HEK293 (cell line): Measurements from ENCODE around the gene MYO7A.

ENCODE experiments used
- CTCF ChIA-PET: fragments of 350-600 bp; formaldehyde crosslinking; extraction: SDS; loops from one replicate; lab custom pipeline; 2021; ENCODE audit warnings: antibody characterized with exemption; lab: Yijun Ruan, JAX
- POLR2A ChIA-PET: fragments of 300-600 bp; formaldehyde crosslinking; extraction: SDS; loops from one replicate; lab custom pipeline; 2020; ENCODE audit warnings: antibody characterized with exemption, inconsistent platforms; lab: Yijun Ruan, JAX
- H3K27ac ChIP-seq: fragments of 200-500 bp; sonication (Bioruptor generic); 2 replicates; pipeline ENCODE4 v1.5.1; 2014; ENCODE audit warnings: low read depth, low read length, control low read depth, inconsistent platforms; ENCODE audit errors: extremely low read depth
- H3K36me3 ChIP-seq, 2 experiments: fragments of 200-500 bp in 1 of 2; sonication (Bioruptor generic) in 1 of 2; 1 replicate in 1 of 2; 2 replicates in 1 of 2; pipeline ENCODE4 v1.5.1; 2014 to 2017; ENCODE audit warnings: inconsistent platforms in 2 of 2, low read length in 2 of 2; ENCODE audit not compliant: control insufficient read depth in 2 of 2, insufficient read depth in 1 of 2
- H3K4me1 ChIP-seq: fragments of 200-500 bp; sonication (Bioruptor generic); 2 replicates; pipeline ENCODE4 v1.5.1; 2014; ENCODE audit warnings: mild to moderate bottlenecking, low read length, inconsistent platforms; ENCODE audit not compliant: control insufficient read depth, insufficient read depth
- H3K4me3 ChIP-seq: 2 replicates; pipeline ENCODE4 v1.5.1; 2011; ENCODE audit warnings: low read depth, mild to moderate bottlenecking, control low read depth, low read length, moderate library complexity
- H3K9me3 ChIP-seq: fragments of 200-500 bp; sonication (Bioruptor generic); 2 replicates; pipeline ENCODE4 v1.5.1; 2014; ENCODE audit warnings: low read depth, low read length, inconsistent platforms; ENCODE audit not compliant: control insufficient read depth, insufficient read depth
- GLIS1 ChIP-seq: fragments of 450-650 bp; formaldehyde crosslinking; IDR thresholded peaks from 2 replicates; pipeline ENCODE4 v1.5.1; 2016; ENCODE audit warnings: missing biosample characterization, missing genetic modification characterization
- REST ChIP-seq: fragments of 450-650 bp; formaldehyde crosslinking; IDR thresholded peaks from 2 replicates; pipeline ENCODE4 v1.5.1; 2016; ENCODE audit warnings: missing biosample characterization, missing genetic modification characterization
- ZEB2 ChIP-seq: fragments of 450-650 bp; formaldehyde crosslinking; IDR thresholded peaks from 2 replicates; pipeline ENCODE4 v1.5.1; 2016; ENCODE audit warnings: missing biosample characterization, missing genetic modification characterization
- ZNF16 ChIP-seq: fragments of 450-650 bp; formaldehyde crosslinking; IDR thresholded peaks from 2 replicates; pipeline ENCODE4 v1.5.1; 2016; ENCODE audit warnings: low read depth, missing biosample characterization, missing genetic modification characterization
- ZNF169 ChIP-seq: fragments of 450-650 bp; formaldehyde crosslinking; IDR thresholded peaks from 2 replicates; pipeline ENCODE4 v1.5.1; 2016; ENCODE audit warnings: missing biosample characterization, missing genetic modification characterization
- ZNF23 ChIP-seq: fragments of 450-650 bp; formaldehyde crosslinking; IDR thresholded peaks from 2 replicates; pipeline ENCODE4 v1.5.1; 2016; ENCODE audit warnings: missing biosample characterization, missing genetic modification characterization, borderline replicate concordance
- ZNF292 ChIP-seq: fragments of 450-650 bp; formaldehyde crosslinking; IDR thresholded peaks from 2 replicates; pipeline ENCODE4 v1.5.1; 2016; ENCODE audit warnings: low read depth, missing biosample characterization, missing genetic modification characterization, borderline replicate concordance
- ZNF501 ChIP-seq: fragments of 450-650 bp; formaldehyde crosslinking; IDR thresholded peaks from 2 replicates; pipeline ENCODE4 v1.5.1; 2016; ENCODE audit warnings: missing biosample characterization, missing genetic modification characterization
- ZNF549 ChIP-seq: fragments of 450-650 bp; IDR thresholded peaks from 2 replicates; pipeline ENCODE4 v1.5.1; 2018; ENCODE audit warnings: missing biosample characterization, missing genetic modification characterization, mild to moderate bottlenecking, inconsistent platforms, moderate library complexity
- ZNF791 ChIP-seq: fragments of 450-650 bp; formaldehyde crosslinking; IDR thresholded peaks from 2 replicates; pipeline ENCODE4 v1.5.1; 2016; ENCODE audit warnings: missing biosample characterization, missing genetic modification characterization
- TF ChIP-seq, protein P1 (sequence below): fragments of 450-650 bp; formaldehyde crosslinking; IDR thresholded peaks from 2 replicates; pipeline ENCODE4 v1.5.1; 2016; ENCODE audit warnings: missing biosample characterization, missing genetic modification characterization
- TF ChIP-seq, protein P2 (sequence below): fragments of 450-650 bp; formaldehyde crosslinking; IDR thresholded peaks from 2 replicates; pipeline ENCODE4 v1.5.1; 2016; ENCODE audit warnings: missing biosample characterization, missing genetic modification characterization

MYO7A gene

DNA sequence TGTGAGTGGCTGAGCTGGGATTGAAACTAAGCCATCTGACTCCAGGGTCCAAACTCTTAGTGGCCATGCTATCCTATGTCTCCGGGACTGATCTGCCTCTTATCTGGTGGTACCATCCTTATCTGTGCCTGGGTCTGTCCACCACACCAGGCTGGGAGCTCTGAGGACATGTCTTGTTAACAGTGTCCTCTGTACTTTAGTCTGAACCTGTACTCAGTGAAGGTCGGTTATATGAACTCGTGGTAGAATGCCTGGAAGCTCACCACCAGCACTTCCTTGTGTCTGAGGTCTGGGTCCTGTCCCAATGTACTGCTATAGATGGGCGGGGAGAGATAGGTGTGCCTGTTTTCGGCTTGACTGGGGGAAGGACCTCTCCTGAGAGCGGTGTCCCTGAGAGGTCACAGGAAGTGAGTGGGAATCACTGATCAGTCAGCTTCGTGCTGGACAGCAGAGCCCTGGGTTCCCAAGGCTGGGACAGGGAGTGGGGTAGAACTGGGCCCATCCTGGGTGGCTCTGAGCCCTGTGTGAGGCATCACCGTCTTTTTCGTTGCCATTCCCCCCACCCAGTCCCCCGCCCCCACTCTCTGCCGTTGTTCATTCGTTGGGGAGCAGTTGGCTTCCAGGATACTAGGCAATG, 8.9 kb downstream of the MYO7A start:
- Histone ChIP-seq H3K4me3 (no peak overlapping the region), H3K27ac (no peak overlapping the region), H3K36me3 (no peaks in the 10 kb centered on the region), H3K4me1 (no peaks in the 10 kb centered on the region), H3K9me3 (no peaks in the 10 kb centered on the region)
- peak; percentile 37; the same call in 1 of the 2 replicates for TF ChIP-seq REST (tag by site-specific recombination)
- no peak for TF ChIP-seq ZEB2 (tag by site-specific recombination)
- ChIA-PET POLR2A (no interaction called here), CTCF (interaction anchor here (1.0 to 2.7 kb wide), 2 partner anchors 9 to 483 kb away, joined by 3 to 18 read pairs; partner anchors contain the start of gene MYO7A)

DNA sequence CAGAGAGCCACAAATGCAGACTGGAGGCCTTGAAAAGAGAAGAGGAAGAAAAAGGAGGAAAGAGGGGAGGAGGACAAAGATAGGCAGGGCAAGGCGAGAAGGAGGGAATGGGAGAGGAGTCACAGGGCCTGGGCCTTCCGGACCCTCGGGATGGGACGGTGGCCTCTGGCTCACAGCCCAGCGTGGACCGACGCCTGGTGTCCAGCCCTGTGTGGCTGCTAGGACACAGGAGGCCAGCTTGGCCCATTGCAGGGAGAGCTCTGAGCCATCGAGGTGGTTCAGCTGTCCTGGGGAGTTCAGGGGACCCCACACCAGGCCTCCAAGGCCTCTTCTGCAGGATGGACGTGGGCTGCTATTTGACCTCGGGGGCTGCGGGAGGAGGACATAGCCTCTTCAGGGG, 9.4 kb downstream of the MYO7A start:
- H3K4me3 ChIP-seq = no peak overlapping the region
- no peaks in the 10 kb centered on the region for H3K36me3 ChIP-seq
- H3K9me3 ChIP-seq = no peaks in the 10 kb centered on the region
- ChIA-PET CTCF (interaction anchor here (1.0 to 2.7 kb wide), 2 partner anchors 10 to 483 kb away, joined by 3 to 18 read pairs; partner anchors contain the start of gene MYO7A), POLR2A (no interaction called here)
- no peak for TF ChIP-seq ZNF292 (tag by site-specific recombination)
- TF ChIP-seq ZNF16 (tag by site-specific recombination) = no peak
- no peak for TF ChIP-seq ZNF549 (tag by site-specific recombination)
- no peak for TF ChIP-seq ZNF501 (tag by site-specific recombination)
- TF ChIP-seq, protein P1, sequence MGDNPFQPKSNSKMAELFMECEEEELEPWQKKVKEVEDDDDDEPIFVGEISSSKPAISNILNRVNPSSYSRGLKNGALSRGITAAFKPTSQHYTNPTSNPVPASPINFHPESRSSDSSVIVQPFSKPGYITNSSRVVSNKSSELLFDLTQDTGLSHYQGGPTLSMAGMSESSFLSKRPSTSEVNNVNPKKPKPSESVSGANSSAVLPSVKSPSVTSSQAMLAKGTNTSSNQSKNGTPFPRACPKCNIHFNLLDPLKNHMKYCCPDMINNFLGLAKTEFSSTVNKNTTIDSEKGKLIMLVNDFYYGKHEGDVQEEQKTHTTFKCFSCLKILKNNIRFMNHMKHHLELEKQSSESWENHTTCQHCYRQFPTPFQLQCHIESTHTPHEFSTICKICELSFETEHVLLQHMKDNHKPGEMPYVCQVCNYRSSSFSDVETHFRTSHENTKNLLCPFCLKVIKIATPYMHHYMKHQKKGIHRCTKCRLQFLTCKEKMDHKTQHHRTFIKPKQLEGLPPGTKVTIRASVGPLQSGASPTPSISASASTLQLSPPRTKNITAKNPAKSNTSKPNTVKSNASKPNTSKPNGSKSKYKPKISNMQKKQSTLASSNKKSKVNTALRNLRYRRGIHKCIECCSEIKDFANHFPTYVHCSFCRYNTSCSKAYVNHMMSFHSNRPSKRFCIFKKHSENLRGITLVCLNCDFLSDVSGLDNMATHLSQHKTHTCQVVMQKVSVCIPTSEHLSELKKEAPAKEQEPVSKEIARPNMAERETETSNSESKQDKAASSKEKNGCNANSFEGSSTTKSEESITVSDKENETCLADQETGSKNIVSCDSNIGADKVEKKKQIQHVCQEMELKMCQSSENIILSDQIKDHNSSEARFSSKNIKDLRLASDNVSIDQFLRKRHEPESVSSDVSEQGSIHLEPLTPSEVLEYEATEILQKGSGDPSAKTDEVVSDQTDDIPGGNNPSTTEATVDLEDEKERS (tag by site-specific recombination) = no peak
- TF ChIP-seq ZNF23 (tag by site-specific recombination) = no peak
- TF ChIP-seq ZNF169 (tag by site-specific recombination) = no peak
- no peak overlapping the region for H3K27ac ChIP-seq
- H3K4me1 ChIP-seq = no peaks in the 10 kb centered on the region

- H3K4me3 ChIP-seq = no peak overlapping the region
- H3K4me1 ChIP-seq = no peaks in the 10 kb centered on the region
- no peaks in the 10 kb centered on the region for H3K36me3 ChIP-seq
- H3K27ac ChIP-seq = no peak overlapping the region
- ChIA-PET CTCF (no interaction called here), POLR2A (no interaction called here)
- TF ChIP-seq GLIS1 (tag by site-specific recombination) (no peak), ZNF791 (tag by site-specific recombination) (no peak)
- TF ChIP-seq, protein P2, sequence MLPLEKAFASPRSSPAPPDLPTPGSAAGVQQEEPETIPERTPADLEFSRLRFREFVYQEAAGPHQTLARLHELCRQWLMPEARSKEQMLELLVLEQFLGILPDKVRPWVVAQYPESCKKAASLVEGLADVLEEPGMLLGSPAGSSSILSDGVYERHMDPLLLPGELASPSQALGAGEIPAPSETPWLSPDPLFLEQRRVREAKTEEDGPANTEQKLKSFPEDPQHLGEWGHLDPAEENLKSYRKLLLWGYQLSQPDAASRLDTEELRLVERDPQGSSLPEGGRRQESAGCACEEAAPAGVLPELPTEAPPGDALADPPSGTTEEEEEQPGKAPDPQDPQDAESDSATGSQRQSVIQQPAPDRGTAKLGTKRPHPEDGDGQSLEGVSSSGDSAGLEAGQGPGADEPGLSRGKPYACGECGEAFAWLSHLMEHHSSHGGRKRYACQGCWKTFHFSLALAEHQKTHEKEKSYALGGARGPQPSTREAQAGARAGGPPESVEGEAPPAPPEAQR (tag by site-specific recombination) = no peak
- H3K9me3 ChIP-seq = no peaks in the 10 kb centered on the region
Observed at GRCh38 chr11:77138106-77138649, 10.1 kb downstream of the MYO7A start.
